Stimulated activated naive CD4-positive, alpha-beta T cell treated with Interleukin-2 at 50 U/mL for 16 hours (primary cell): ENCODE data around the gene PRKCB.

Experiments used
- DNase-seq: peaks from one replicate; lab custom pipeline; 2025; lab: John Stamatoyannopoulos, UW

Gene PRKCB

DNA sequence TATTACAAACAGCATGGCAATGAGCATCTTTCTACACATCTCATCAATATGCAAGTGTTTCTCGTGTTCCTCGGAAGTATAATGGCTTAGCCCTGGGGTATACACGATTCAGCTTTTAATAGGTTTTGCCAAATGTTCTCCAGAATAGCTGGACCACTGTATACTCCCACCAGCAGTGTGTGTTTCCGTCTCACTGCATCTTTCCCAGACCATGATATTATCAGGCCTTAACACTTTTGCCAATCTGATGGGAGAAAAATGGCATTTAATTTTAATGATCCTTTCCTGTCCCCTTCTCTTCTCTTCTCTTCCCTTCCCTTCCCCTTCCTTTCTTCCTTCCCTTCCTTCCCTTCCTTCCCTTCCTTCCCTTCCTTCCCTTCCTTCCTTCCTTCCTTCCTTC lies 30.8 kb downstream of the PRKCB start:
- DNase-seq, result no peak

DNA sequence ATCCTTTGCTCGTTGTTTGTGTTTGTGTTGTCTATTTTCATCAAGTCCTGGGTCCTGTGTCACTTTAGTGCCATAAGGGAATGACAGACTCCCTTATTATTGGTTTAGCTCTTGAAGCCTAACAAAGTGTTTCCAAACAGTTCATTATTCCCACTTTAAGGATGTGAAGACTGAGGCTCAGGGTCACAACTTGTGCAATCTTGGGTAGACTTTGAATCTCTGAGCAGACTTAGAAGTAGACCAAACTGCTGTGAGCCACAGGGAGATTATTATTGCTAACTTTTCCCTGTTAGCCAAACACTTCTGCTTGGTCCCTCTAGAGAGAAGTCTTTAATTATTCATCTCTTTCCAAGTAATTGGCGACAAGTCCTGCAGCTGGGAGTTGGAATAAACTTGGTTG lies 31.8 kb downstream of the PRKCB start:
- no peak for DNase-seq

DNA sequence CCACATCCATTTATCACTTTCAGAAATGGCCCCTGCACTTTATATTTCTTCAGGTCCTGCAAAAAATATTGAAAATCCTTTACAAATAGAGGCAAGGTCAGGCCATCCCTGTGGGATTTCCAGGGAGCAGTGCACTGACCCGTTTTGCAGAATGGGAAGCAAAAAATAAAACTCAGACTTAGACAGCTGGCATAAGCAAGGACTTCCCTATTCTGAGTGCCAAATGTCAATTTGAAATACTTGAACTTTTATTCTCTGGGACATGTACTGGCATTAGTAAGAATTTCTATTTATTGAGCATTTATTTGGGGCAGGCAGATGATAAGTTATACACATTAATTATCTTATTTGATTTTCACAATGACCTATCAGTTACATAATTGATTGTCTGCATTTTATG lies 32.4 kb downstream of the PRKCB start:
- no peak for DNase-seq

DNA sequence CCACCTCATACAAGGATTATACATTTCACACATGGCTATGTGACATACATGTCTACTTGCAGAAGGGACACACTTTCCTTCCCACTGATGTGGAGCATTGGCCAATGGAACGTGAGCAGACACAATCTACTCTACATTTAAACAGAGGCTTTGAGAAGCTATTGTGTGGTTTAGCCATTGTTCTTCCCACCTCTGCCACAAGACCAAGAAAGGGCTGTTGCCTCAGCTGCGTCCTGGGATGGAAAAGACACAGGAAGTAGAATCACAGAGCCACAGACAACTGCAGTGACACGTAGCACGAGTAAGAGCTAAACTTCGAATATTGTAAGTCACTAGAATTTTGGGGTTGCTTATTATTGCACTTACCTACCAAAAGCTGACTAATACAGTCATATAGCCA lies 33.3 kb downstream of the PRKCB start:
- no peak for DNase-seq

DNA sequence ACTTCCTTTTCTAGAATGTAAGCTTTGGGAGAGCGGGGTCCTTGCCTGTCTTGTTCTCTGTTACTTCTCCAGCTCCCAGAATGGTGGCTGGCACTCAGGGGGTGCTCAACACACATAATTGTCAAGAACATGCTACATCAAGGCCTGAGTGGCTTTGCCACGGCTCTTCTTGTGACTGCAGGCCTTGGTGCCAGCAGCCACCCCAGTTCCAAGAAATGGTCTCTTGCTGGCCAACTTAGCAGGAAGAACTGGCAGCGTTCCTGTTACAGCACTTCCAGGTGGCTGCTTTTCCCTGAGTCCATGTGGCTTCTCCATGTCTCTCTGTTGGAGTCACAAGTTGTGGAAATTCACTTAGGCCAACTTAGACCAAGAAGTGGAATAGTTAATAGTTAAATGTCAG lies 36.1 kb downstream of the PRKCB start:
- DNase-seq, result no peak

DNA sequence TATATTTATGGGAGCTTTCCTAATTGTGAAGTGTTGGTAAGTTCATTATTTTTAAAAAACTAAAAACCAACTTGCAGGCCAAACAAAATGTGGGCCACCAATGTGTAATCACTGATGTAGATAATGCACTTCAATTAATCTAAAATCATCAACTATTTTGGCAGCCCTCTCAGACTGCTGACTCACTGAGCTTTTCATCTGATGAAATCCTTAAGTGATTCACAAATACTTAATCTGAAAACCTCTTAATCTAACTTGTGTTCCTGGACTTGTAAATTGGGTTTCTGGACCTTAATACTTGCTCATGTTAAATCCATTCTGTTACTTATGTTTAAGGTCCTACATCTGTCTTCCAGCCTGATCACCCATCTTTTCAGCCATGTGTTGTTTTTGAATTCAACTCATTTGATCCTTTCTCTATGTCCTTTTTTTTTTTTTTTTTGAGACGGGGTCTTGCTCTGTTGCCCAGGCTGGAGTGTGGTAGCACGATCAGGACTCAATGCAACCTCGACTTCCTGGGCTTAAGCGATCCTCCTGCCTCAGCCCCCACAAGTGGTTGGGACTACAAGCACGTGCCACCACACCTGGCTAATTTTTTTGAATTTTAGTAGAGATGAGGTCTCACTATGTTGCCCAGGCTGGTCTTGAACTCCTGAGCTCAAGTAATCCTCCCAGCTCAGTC lies 39.0 kb downstream of the PRKCB start:
- no peak for DNase-seq

DNA sequence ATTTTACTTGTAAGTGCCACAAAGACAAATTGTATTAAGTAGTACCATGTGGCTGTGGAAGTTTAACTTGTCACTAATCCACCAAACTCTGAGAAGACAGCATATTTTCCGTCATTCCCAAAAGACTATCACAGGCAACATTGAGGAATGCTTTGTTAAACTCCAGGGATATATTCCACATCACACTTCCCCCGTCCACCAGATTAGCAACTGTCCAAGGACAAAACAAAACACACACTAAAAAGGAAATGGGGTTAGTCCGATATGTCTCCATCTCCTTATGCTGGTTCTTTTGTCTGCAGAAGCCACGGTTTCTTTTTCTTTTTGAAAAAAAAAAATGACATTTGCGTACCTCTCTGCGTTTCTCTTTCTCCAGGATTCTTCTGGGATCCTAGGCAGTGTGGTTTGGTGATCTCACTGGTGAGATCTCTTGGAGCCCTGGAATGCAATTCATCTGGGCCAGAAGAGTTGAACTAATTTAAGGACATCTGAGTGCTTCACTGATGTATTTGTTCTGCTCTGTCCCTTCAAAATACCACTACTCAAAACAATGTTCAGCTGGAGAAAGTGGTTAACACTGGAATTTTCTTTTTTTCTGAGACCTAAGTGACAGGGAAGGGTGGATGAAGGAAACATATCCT lies 40.6 kb downstream of the PRKCB start:
- no peak for DNase-seq

DNA sequence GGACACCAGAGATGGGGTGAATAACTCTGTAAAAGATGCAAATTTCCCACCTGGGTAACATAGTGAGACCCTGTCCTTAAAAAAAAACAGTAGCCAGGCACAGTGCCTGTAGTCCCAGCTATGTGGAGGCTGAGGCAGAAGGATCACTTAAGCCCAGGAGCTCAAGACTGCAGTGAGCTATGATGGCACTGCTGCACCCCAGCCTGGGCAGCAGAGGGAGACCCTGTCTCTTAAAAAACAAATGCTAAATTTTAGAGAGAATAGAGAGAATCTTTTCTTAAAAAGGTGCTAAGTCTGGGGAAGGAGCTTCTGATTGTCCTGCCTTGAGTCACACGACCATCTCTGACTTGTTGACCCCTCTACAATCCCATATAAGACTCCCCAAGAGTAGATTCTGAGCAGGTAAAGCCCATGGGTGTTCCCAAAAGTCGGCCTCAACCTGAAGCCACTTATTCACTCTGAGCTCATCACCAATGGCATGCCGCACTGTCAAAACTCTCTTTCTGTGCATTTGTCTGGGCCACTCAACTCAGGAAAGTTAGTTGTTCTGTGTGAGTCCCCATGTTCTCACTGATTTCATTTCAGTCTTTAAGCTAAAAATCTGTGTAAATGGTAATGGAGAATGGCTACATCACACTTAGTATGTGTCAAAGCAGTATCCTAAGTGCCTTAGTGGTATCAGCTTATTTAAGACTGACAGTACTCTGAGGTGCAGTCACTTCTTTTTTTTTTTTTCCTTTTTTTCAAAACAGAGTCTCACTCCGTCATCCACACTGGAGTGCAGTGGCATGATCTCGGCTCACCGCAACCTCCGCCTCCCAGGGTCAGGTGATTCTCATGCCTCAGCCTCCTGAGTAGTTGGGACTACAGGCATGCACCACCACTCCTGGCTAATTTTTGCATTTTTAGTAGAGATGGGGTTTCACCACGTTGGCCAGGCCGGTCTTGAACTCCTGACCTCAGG lies 41.6 kb downstream of the PRKCB start:
- DNase-seq, result no peak

DNA sequence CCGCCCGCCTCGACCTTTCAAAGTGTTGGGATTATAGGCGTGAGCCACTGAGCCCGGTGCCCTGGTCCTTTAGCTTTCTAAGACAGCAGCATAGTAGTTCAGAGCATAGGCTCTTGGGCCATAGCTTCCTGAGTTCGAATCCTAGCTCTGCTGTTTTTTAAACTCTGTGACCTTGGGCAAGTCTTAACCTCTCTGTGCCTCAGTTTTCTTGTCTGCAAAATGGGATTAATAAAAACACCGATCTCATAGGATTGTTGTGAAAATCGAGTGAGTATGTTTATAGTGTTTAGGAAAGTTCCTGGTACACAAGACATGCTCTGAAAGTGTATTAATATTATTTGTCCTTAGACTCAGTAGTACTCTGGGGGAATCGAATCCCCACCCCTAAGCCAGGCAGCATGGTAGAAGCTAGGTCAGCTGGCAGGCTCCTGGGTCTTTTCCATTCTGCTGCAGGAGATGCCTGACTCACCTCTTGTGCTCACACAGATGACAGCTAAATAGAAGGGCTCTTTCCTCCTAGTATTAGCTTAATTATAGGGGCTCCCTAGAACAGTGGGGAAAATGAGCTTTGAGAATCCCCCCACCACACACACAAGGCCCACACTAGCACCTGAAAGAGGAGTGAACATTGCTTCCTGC lies 44.1 kb downstream of the PRKCB start:
- no peak for DNase-seq

DNA sequence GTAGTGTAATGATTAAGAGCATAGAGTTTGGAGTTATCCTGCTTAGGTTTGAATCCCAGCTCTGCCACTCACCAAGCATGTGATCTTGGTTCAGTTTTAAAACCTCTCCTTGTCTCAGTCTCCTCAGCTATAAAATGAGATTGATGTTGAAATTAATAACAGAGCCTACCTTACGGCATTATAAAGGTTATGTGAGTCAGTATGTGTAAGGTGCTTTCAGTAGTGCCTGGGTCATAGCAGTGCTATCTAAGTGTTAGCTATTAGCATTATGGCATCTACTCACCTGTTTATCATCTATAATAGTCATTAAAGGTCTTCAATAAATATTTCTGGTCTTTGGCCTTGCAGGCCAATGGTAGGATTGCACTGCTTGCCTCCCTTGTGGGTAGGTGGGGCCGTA lies 53.4 kb downstream of the PRKCB start:
- no peak for DNase-seq

DNA sequence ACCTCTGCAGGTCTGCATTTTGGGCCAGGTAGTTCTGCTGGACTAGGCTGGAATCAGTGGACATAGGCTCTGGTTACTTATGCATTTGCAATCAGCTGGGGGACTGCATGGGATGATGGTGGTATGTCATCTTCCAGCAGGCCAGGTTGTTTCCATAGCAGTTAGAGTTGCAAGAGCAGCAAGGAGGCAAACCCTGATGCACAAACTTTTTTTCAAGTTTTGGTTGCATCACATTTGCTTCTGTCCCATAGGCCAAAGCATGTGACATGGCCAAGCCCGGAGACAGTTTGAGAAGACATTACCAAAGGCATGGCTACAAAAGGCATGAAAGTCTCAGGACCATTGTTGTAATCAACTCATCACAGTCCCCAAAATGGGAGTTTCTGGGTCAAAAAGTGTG lies 58.2 kb downstream of the PRKCB start:
- DNase-seq, result no peak

DNA sequence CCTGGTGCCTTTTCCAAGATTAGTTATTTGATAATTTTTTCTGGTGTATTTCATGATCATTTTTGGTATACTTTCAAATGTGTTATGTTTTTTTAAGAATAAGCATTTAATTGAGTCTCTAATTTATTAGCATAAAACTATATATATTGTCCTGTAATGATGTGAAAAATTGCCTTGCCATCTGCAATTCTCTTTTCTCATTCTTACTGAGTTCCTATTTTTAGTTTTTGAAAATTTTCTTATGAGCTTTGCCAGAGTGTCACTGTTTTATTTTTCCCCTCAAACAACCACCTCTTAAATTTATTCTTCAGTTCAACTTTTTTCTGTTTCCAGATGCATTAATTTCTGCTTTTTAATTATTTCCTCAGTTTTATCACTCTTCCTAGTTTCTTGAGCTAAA lies 59.3 kb downstream of the PRKCB start:
- DNase-seq, result no peak

DNA sequence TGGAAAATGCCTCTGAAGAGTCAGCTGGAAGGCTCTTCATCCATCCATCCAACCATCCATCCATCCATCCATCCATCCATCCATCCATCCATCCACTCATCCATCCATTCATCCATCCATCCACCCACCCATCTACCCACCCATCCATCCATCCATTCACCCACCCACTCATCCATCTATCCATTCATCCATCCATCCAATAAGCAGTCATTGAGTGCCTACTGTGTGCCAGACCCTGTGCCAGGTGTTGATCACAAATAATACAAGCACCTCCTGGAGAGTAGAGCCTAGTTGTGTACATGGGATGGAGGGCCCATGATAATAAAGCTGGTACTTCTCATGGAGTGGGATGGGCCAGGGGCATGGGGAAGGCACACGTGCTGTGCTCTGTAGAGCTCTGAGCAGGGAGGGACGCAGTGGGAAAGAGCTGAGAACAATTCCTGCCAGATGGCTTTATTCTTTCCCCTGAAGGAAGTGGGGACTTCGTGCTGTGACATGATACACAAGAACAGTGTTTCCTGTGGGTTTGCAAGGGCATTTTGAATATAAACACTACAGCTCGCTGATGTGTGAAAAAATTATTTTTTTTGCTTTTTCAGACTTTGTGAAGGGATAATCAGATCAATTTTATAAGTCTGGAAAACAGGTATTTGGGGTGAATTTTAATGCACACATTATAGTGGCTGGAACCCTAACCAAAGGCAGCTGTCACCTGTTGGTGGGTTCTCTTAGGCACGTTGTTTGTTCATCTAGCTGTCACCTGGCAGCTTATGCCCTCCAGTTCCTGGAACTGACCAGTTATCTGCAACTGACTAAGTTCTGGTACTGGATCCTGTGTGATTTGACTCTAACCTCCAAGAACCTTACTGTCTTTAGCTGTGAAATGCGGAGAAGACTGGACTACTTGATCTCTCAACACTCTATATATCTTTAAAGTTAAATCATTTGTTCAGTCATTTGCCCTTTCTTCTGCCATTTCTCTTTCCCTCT lies 61.3 kb downstream of the PRKCB start:
- DNase-seq, result no peak

DNA sequence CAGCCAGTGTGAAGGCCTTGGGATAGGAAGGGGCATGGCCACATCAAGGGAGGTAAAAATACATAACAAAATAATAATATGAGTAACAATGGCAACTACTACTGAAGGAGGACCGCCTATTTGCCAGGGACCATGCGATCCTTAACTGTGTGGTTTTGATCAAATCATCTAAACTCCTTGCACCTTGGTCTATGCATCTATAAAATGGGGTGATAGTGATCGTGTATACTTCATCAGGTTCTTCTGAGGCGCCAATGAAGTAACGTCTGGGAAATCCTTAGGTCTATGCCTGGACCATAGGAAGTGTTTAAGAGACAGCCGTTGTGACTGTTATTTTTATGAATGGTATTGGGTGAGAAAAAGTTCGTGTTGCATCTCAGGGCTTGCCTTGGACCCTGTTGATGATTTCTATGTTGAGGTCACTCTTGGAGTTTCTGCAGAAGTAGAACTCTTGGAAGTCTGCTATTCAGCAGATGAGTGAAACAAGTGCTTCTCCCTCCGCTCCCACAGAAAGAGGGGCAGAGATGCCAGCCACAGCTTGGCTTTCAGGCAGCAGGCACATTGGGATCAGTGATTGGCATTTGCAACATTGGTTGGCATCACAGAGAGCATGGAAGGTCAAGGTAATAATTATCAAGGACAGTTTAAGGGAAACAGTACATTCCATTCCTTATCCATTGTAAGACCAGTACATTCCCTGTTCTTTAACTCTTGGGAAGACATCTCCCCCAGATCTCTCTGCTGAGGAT lies 63.1 kb downstream of the PRKCB start:
- no peak for DNase-seq

DNA sequence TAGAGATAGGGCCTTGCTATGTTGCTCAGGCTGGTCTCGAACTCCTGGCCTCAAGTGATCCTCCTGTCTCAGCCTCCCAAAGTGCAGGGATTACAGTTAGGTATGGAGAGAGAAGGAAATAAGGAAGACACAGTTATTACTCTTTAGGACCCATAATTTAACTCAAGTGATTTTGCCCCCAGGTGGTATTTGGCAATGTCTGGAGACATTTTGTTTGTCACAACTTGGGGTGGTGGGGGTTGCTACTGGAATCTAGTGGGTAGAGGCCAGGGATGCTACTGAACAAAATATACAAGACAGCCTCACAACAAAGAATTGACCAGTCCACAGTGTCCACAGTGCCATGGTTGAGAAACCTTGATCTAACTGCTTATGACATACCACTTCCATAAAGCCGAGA lies 64.1 kb downstream of the PRKCB start:
- no peak for DNase-seq

DNA sequence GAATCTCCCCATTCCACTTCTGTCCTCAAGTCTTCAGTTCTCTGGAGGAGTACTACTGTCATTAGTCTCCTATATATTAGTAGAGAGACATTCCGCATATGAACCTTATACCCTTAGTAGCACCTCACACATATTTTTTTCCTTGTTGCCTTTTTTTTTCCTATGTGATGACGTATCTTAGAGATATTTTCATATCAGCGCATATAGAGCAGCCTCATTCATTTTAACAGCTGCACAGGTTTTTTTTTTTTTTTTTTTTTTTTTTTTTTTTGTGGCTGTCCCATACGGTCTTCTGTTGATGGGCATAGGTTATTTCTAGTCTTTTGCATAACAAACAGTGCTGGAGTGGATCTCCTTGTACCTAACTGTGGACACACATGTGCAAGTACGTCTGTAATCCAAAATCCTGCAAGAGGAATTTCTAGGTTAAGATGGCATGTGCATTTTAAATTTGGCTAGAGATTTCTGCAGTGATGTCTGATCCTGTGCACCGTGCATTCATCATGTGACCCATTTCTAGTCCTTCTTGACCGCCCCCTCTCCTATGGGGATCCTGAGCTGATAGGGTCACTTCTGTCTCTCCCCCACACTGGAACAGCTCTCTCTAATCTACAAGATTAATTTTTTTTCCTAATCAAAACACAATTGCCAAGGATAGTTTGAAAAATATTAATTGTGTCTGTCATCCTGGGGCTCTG lies 64.8 kb downstream of the PRKCB start:
- no peak for DNase-seq

DNA sequence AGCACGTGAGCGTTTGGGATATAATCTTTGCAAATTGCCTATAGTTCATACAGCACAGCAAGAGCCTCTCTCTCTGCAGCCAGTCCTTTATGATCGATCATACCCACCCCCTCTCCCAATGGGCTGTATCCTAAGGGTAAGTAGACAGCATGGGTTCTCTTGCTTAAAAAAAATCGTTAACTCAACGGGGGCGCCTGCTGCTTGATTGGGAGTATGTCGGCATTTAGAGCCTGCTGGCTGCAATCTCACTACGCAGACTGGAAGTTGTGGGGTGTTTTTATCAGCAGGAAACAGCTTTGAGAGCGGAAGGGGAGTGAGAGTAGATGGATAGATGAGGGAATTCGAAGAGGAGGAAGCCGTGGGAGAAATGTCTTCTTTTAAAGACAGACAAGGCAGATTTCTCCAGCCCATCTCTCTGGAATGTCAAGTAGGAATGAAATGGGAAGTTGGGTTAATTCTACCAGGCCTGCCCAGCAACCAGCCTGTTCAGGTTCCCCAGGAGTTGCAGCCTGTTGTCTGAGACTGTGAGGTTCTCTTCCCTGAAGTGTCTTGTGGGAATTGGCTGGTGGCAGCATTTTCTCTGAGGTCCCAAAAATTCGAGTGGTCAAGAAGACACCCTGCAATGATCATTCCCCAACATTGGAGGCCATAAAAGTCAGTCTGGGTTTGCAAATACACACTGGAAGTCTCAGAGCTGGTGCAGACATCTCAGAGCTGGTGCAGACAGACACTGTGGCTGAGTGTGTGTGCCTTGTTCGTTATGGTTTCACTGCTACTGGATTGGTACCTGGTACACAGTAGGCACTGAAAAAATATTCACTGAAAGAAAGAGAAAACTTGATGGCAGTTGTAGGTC lies 65.6 kb downstream of the PRKCB start:
- DNase-seq, result no peak

DNA sequence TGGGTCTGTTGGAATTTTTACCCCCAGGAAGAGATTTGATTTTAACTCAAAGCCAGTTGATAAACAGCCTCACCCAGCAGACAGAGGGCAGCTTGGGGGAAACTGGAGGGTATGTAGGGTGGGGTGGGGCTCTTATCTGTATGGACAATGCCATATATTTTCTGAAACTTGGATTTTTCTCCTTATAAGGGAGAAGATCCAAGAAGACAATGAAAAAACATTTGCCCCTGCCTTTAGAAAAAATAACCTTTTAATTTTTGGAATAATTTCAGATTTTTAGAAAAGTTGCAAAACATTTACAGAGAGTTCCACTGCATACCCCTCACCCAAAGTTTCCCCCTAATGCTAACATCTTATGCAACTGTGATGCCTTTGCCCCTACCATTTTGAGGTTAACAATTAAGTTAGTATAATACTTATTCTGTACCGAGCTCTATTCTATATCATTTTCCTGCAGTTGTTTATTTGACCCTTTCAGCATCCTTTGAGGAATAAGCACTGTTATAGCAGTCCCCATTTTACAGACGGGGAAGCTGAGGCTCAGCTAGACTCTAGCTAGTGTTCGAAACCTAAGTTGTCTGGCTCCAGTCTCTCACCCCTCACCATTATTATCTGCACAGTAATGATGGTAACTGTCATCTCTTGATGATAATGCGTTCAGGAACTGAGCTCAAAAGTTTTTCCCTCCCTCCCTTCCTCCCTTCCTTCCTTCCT lies 66.4 kb downstream of the PRKCB start:
- no peak for DNase-seq
